NCI-H128 (cell line): ENCODE measurements around the gene FRMD4B.

ENCODE experiments used
- DNase-seq: peaks from one replicate; lab custom pipeline; 2025; ENCODE audit not compliant: unreplicated experiment; lab: John Stamatoyannopoulos, UW

The FRMD4B gene

DNA sequence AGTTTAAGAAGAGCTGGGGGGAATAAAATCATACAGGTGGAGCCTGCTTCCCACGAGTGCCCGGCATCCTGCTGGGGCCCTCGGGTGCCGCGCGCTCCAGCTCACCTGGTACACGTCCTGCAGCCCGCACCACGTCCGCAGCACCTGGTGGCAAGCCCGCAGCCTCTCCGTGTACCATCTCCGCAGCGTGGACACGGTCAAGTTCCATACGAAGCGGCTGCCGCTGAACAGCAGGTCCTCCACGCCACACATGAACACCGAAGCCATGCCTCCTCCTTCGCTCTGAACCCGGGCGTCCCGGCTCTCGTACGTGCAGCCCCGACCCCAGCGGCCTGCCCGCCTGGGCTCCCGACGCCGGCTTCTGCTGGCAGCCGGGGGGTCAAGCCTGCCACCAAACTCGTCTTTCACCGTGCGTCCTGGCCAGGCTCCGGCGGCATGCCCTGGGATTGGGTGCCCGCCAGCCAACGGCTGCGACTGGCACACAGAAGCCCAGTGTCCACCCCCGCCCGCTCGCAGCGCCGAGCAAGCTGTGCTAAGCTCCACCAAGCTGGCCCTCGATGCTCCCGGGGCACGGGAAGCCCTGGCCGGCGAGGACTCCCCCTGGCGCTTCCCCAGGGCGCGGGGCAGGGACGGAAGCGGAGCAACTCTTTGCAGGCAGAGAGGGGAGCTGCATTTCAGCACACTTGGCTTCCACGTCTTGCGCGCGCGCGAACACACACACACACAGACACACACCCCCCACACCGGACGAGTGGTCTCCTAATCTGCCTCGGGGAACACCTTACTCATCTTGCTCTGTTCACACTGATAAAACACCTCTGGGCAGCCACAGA lies at the start of gene FRMD4B:
Gene FRMD4B (minus strand): TSS at position 366 of the 833 bp plus-strand sequence. CDS start 99 bp downstream, at position 267.
- DNase-seq = no peak

DNA sequence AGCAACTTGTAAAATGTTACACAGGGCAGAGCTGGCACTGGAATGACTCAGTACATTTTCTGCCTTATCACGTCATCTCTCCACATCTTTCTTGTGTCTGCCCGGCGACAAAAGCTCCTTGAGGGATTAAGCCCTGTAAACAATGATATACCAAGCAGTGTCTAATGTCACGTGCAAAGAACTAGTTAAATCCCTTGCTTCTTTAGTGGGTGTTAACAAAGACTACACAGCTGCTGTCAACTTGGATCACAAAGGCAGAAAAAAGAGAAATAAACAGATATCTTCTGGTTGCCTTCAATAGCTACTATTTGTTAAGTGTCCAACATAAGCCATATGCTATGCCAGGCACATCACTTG lies 48.1 kb upstream of the FRMD4B start:
- DNase-seq = no peak

DNA sequence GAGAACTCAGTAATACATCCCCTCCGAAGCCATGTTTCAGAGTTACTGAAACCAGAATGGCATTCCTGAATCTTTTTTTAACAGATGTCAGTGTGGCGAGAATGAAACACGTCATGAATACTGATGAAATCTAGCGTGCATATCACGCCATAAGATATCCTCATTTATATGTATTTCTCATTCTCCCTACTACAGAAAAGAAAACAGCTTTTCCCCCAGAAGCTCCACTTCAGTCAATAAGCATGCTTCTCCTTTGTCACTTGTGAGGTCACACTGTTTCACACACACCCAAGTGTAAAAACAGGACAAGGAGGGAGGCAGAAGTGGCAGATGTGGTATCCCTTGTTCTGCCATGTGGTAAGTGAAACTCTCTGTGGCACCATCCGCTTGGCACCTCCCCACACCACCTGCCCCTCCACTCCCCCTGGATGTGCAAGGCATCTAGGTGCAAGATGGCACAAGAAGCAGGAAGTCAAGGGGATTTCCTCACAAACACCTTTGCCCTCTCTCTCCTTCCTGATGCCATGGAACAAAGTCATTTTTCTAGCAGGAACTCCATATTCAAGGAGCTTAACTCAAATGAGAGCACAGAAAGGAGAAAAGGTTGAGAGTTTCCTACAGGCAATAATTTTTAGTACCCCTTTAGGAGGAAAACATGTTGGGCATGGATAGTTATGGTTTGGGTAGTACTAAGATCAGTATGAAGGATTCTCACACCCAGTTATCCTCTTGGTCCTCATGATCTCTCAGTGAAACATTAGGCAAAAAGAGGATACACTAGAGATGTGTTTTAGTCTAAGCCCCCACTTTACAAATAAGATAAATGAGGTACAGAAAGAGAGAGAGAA lies 47.5 kb upstream of the FRMD4B start:
- no peak for DNase-seq

DNA sequence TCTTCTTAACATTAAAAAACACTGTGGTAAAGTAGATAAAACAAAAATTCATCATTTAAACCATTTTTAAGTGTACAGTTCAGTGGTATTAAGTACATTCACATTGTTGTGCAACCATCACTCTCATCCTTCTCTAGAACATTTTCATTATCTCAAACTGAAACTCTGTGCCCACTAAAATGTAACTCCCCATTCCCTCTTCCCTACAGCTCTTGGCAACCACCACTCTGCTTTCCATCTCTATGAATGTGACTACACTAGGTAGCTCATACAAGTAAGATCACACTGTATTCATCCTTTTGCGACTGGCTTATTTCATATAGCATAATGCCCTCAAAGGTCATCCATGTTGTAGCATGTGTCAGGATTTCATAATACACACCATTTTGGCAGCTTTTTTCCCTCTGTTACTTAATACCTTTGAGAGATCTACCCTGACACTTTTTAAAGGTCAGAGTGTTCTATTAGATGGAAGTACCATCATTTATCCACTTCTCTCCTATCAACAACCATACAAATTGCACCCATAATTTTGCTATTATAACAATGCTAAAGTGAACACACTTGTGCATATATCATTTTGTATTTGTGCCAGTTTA lies 42.9 kb upstream of the FRMD4B start:
- DNase-seq = no peak

DNA sequence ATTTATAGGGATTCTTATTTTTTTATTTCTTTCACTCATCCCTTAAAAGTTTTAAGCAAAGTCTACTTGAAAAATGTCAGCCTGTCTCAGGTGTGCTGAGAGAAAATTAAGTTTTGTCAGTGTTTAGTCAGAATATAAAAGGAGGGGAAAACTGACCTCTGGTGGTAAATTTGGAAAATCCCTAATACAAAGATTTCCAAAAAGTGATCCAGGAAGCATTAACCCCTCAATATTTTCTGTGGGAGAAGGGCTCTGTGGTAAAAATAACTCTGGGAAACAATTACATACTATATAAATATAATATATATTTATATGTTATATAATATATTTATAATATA lies 41.0 kb upstream of the FRMD4B start:
- no peak for DNase-seq

DNA sequence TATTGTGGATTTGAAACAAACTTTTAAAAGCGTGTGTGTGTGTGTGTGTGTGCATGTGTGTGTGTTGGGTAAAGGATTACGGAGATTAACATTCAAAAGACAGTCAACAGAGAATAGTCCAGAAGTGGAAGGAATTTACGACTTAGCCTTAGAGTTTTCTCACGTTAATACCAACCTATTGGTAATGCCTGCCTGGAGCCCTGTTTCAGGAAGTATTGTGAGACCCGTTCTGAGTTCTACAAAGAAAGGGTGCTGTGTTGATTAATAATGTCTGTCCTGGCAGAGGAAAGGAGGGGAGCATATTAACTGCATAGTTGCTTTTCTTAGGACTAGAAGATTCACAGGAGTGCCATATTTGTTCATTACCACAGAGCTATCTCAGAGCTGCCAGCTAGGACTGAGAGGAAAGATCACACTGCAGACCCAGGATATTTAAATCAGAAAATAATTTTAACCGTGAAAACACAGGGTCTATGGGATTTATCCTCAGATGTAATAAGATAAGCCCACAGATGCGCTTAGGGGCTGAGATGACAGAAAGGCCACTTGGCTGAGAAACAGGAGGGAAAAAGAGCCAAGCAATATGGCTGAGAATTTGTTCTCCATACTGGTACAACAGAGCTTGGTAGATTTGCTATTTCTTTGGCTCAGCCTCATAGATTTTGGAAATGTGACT lies 40.5 kb upstream of the FRMD4B start:
- DNase-seq = no peak

DNA sequence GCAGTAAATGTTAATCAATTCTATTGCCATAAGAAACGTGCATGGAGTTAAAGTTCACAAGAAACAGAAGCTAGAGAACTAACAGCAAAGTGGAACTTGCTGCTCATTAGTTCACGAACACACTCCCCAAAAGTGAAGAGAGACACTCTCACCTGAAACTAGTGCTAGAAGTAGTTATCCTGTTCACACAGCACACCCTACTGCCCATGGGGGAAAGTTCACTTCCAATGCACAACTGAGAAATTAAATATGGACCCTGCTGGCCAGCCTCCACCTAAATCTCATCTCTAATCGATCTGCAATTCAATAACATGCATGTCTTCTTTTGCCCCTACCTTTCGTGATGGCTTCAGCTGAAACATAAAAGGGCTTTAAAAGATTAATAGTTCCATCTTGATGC lies 39.4 kb upstream of the FRMD4B start:
- no peak for DNase-seq

DNA sequence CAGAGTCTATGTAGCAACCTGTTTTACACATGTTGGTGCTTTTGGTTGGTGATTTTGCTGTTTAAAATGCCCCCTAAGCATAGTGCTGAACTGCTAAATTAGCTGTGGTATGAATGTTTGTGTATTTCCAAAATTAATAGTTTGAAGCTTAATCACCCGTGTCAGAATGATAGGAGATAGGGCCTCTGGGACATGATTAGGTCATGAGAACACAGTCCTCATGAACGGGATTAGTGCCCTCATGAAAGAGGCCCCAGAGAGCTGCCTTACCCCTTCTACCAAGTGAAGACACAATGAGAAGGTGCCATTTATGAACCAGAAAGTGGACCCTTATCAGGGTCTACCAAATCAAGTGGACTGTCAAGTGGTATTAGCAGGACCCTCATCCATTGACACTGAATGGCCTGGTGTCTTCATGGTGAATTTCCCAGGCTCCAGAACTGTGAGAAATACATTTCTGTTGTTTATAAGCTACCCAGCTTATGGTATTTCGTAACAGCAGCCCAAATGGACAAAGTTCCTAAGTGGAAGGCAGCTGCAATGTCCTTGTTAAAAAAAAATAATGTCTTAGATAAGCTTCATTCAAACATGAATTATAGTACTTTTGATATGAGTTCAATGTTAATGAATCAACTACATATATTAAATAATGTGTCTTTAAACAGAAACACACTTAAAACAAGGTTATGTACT lies 37.7 kb upstream of the FRMD4B start:
- no peak for DNase-seq

DNA sequence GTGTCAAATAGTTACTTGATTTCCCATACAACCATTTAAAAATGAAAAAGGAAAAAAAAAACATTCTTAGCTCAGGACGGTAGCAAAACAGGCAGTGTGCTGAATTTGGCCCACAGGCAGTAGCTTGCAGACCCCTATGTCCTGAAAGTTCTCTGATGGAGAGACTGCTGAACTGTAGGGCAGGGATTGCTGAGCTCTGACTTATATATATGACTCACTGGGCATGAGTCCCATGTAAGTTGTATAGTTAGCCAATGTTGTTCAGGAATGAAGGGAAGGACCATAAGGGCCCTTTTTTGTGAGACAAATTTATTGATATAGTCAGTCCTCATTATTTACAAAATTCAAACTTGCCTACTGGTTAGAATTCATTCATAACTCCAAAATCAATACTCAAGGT lies 36.9 kb upstream of the FRMD4B start:
- no peak for DNase-seq

DNA sequence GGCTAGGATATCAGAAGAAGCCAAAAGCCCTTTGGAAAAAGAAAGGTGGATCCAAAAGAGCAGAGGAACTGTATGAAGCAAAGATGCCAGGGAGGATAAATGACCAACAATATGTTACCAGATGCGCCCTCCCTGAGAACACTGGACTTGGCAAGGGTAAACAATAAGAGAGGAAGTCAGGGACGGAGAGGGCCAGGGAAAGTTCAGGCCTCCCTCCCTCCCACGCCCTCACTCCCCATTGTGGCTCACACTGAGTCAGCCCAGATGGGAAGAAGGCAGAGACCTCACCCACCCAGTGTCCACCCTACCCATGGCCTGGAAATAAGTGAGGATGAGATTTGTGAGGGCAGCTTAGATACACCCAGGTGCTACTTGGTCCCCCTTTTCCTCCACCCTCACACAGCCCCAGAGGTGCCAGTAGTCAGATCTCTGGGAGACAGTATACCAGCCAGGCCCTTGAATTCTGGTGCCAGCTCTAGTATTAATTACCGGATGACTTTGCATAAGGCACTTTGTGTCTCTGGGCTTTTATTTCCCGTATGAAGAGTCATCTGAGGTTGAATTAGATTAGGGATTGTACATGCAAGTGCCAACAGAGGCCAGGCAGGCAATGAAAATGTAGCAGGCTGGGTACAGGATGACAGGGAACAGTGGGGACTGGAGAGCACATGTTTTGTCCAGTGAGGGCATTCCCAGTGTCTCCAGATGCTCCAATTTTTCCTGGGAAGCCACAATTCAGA lies 35.1 kb upstream of the FRMD4B start:
- DNase-seq = no peak

DNA sequence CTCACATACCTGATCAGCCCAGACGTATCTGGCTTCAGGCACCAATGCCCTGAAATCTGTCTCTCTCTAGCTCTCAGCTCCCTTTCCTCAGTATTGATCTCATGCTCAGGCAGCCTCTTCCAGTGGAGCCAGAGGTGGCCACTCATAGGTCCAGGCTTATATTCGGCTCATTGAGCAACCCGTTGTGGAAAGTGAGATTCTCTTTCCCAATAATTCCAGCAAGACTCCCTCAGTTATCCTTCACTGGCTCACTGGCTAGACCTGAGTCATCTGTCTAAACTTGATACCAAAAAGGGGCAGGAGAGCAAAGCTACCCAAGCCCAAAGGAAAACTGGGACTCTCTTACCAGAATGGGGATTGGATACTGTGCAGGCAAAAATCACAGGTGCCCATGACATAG lies 33.4 kb upstream of the FRMD4B start:
- no peak for DNase-seq

DNA sequence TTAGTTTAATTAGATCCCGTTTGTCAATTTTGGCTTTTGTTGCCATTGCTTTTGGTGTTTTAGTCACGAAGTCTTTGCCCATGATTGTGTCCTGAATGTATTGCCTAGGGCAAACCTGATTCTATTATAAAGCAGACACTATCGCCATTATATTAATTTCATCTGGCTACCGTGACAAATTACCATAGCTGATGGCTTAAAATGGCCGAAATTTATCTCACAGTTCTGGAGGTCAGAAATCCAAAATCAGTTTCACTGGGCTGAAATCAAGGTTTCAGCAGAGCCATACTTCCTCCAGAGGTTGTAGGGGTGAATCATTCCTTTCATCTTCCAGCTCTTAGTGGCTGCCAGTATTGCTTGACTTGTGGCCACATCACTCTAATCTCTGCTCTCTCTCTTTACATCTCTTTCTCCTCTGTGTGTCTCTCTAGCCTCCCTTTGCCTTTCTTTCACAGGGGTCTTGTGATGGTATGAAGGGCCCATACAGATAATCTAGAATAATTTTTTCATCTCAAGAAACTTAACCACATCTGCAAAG lies 31.7 kb upstream of the FRMD4B start:
- no peak for DNase-seq

DNA sequence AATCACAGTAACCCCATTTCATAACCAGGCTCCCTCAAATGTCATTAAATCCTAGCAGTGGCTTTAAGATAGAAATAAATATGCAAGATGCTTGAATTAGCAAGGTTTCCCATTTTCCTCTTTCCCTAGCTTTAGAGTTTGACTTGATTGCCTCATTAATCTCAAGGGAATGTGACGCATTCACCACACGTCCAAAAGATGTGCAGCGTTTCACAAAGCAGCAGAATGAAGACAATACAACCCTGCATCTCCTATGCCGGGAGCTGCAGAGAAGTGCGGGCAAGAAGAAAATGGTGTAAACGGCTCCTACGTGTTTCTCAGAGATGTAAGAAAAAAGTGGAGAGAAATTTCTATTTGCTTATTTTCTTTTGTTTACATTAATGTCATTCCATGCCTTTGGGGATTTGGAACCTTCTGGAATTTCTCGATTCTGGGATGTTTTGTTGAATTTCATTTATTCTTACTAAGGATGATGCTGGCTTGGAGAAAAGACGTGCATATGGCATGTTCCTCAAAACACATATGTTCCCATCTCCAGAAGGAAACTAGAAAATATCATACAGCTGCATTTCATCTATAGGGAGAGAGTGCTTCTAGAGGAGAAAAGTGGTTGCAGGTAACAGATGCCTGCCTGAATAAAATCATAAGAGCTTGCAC lies 27.8 kb upstream of the FRMD4B start:
- DNase-seq = no peak

DNA sequence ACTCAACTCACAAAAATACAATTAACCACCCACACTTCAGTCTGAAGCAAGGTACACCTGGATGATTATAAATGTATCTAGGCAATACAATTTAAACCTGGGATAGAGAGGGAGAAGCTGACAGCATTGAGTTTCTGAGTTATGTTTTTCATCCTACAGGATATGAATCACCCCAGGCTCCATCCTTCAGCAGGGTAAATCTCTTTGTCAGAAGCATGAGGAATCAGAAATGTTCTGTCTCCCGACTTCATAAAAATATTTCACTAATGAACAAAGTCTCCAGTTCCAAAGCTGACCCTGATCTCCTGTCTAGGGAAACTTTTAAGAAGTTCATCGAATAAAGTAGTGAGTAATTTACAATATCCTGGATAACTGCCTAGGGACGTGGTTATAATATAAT lies 25.5 kb upstream of the FRMD4B start:
- DNase-seq = no peak

DNA sequence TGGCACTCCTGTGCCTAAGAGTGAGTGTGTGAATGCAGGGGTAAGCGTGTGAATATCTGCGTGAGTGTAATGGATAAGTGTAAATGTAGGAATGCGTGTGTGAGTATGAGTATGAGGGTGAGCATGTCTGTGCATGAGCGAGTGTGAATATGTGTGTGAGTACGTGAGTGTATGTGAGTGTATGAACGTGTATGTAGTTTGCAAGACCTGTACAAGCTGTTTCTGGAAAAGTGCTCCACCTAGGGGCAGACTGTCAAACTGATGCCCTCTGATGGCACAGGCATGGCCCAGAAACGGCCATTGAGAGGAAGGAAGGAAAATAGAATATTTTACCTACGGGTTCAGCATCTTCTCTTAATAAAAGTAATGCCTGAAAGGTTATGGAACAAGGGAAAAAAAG lies 24.4 kb upstream of the FRMD4B start:
- no peak for DNase-seq

DNA sequence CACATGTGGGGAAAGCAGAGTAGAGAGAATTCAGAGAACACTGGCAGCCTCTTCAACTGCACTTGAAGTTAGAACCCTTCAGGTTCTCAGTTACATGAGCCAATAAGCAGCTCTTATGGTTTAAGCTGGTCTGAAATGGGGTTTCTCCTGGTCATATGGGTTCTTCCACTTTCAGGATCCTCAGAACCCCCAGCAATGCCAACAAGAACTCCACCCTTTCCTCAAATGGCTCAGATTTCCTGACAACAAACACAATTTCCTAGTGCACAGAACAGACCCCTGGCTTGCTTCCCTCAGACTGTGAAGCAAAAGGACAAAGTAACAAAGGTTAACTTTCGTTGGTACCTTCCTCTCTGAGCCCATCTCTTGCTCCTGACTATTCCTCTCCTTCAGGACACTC lies 23.9 kb upstream of the FRMD4B start:
- DNase-seq = no peak

DNA sequence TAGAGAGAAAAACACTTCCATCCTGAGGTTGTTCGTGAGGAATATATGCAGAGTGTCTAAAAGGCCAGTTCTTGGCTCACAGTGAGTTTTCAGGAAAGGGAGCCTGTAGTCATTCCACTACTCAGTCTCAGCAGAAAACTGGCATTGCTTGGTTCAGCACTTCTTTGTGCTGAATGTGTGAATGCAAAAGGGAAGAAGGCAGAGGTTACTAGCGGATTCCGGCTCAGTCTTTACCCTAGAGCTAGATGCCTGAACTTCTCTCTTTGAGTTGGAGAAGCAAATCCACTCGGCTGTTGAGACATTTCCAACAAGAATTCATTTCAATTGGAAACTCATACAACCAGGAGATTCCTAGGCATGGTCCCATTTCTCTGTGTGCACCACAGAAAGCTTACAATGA lies 23.1 kb upstream of the FRMD4B start:
- DNase-seq = no peak

DNA sequence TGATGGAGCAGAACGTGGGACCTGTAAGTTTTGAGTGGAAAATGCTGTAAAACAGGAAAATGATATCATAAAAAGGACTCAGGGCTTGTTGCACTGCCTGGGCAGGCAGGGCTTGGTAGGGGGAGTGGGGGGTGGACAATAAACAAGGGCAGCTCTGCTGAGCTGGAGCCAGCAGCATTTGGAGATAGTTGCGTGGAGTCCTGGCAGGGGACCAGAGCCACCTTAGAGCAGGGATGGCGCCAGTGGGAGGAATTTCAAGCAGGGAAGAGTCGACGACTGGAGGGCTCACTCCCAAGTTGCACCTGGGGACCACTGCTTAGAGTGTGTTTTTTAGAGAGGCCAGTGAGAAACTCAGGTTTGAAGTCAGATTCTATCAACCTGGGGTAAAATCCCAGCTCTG lies 22.7 kb upstream of the FRMD4B start:
- no peak for DNase-seq

DNA sequence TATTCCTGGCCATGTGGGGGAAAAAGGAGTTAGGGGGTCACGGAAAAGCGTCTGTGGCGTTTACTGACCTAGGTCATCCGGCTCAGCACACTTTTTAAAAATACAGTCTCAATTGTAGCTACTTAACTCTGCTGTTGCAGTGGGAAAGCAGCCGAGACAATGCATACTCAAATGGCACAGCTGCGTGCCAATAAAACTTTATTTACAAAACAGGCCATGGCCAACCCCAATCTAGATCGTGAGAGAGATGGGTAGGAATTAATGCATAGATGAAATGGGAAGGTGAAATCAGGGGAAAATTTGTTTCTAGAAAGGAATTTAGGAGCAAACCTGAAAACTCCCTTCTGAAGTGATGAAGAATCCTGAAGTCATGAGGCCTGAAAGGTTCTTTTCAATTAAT lies 22.0 kb upstream of the FRMD4B start:
- no peak for DNase-seq

DNA sequence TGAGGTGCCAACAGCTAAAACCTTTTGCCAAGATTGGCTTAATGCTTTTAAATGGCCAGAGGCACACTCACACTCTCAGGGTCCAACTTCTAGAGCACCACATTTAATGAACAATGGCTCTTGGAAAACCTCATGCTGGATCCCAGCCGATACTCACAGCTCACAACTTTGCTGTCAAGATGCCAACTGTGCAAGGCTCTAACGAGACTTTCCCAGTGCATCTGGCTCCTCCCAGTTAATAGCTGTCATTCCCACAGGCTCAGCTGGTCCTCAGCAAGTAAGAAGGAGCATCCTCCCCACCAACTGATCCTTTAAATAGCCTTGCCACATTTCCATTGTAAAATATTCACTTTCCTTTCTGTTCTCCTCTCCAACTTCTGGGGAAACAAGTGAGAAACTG lies 20.3 kb upstream of the FRMD4B start:
- no peak for DNase-seq
